ENCODE results near the gene GPR37L1. TPM values are rescaled to one million over a fixed set of nuclear protein-coding genes. Genes with fewer than 3 reads are reported as not detected.
A peak's percentile ranks its signal among the peaks of the same experiment; 100 is the strongest.

Gene GPR37L1
- total and polyA plus RNA-seq, 2 of the 8 experiments (the other 6 are each of a cell fraction or from before 2014, with no cell fraction given): 0.13 to 0.23 TPM

DNA sequence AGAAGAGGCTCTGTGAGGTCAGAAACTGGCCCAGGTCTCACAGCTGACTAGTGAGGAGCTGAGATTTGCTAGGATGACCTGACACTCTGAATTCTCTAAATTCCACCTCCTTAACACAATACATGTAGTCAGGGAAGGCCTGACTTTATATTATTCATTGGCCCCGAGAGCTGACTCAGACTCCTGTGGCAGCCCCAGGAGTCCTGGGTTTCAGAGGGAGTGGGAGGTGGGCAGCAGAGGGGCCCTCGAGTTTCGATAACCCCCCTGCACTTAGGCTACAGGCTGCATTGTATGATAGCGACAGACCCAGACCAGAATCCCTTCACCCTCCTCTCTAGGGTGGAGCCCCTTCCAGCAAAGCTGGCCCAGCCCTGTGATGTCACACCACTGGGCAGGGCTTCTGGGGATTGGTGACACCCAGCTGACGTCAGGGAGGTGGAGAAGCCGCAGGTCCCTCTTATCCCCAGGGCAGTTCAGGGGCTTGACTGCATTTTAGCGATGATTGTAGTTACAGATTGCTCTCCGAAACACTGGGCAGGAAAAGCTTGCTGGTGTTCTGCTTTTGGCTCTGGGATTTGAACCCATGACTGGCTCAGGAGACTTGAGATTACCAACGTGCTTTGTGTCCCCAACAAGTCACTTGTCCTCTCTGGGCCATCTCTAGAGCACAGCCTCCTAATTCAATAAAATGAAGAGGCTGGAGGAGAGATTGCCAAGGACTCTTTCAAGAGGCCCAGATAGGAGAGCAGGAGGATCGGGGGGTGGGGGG is 17.0 kb upstream of the GPR37L1 start (continued):
- TF ChIP-seq TAF1 (IDR thresholded peaks at IDR 0.05; ENCODE audit: low read depth, low read length): 0 out of 2 replicates have a peak, but pooled peaks have one; percentile 13
- TF ChIP-seq EZH2 (IDR thresholded peaks at IDR 0.05; ENCODE audit: low read depth, low read length, severe bottlenecking): no peak
- TF ChIP-seq PHF8 (conservative IDR thresholded peaks at IDR 0.05; ENCODE audit: low read depth, low read length): no peak
- TF ChIP-seq ATF2 (IDR thresholded peaks at IDR 0.05; ENCODE audit: low read length): peak; percentile 54; the same call in 1 of the 2 replicates
- TF ChIP-seq POLR2A (IDR thresholded peaks at IDR 0.05; ENCODE audit: control extremely low read depth in 1 of 2, low read depth in 2 of 2, low read length in 2 of 2): no peak
- 0 out of 2 replicates have a peak, but pooled peaks have one; percentile 53 for TF ChIP-seq BACH1 (IDR thresholded peaks at IDR 0.05; ENCODE audit: low read length)
- no peak for TF ChIP-seq CEBPB (IDR thresholded peaks at IDR 0.05; ENCODE audit: low read depth, low read length)
- TF ChIP-seq USF2 (IDR thresholded peaks at IDR 0.05; ENCODE audit: low read length): 0 out of 2 replicates have a peak, but pooled peaks have one; percentile 14
- no peak for TF ChIP-seq POLR2AphosphoS5 (IDR thresholded peaks at IDR 0.05; ENCODE audit: low read depth, low read length)
- no peak for TF ChIP-seq SP4 (IDR thresholded peaks at IDR 0.05; ENCODE audit: low read length)
- TF ChIP-seq SP1 (IDR thresholded peaks at IDR 0.05; ENCODE audit: low read depth, low read length): no peak
- no peak for TF ChIP-seq KDM4A (IDR thresholded peaks at IDR 0.05; ENCODE audit: low read depth, low read length, severe bottlenecking)
- no peak for TF ChIP-seq CTBP2 (IDR thresholded peaks at IDR 0.05; ENCODE audit: borderline replicate concordance, insufficient read depth, insufficient read length, low read length)
- no peak for TF ChIP-seq SRF (IDR thresholded peaks at IDR 0.05; ENCODE audit: low read depth, low read length)
- TF ChIP-seq TEAD4 (IDR thresholded peaks at IDR 0.05; ENCODE audit: low read depth, low read length): peak; percentile 90
- peak; percentile 95 for TF ChIP-seq CREB1 (IDR thresholded peaks at IDR 0.05)
- TF ChIP-seq JUND (IDR thresholded peaks at IDR 0.05; ENCODE audit: low read length): peak; percentile 56
